ENCODE data around the gene XPNPEP3.

GRCh38 chr22:40856513-40857308 is at the start of gene XPNPEP3, which contains the start of gene ST13:
- peak; percentile 47 for TF ChIP-seq CTCF (IDR thresholded peaks at IDR 0.05; ENCODE audit: insufficient read depth, low read length, poor library complexity, severe bottlenecking)
- no peak for TF ChIP-seq EZH2phosphoT487 (conservative IDR thresholded peaks at IDR 0.05; ENCODE audit: low read length)
